NCI-H2029 treated with DMSO at 0.1 percent for 48 hours (cell line): ENCODE measurements around the gene CYP4F12.
"Not testable (repeated sequence)": the region's sequence is repeated elsewhere in the genome, so short reads cannot be mapped to it uniquely, and the experiment has no call there.

Source experiments
- DNase-seq: peaks from one replicate; lab custom pipeline; 2025; lab: John Stamatoyannopoulos, UW

CYP4F12 gene

DNA sequence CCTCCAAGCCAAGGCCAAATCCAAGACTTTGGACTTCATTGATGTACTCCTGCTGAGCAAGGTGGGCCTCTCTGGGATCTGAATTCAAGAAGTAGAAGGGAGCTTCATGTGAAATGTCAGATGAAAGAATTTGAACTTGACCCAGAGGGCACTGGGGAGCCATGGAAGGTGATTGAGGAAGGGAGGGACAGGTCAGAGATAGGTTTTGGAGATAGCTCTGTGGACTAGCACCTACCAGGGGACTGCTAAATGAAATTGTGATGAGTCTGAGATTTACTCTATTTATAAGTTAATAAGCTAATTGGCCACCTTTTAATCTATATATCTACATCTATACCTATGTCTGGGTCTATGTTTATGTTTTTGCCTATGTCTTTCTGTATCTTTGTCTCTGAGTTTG, 22.8 kb upstream of the CYP4F12 start:
- not testable (repeated sequence) for DNase-seq

DNA sequence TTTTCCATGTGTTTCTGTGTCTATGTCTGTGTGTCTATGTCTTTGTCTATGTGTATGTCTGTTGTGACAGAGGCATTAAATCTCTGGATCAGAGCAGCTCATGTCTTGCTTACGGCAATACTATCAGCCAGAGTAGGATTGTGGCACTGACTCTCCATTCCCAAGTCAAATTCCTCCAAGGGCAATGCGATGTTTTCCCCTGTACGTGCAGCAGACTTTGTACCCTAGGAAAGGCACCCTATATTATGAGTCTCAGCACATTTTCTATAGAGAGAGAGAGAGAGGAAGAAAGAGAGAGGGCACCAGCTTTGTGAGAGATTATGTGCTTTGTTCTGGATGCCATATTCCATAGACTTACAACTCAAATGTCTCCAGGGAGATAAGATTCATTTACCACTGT, 21.1 kb upstream of the CYP4F12 start:
- DNase-seq, result no peak

DNA sequence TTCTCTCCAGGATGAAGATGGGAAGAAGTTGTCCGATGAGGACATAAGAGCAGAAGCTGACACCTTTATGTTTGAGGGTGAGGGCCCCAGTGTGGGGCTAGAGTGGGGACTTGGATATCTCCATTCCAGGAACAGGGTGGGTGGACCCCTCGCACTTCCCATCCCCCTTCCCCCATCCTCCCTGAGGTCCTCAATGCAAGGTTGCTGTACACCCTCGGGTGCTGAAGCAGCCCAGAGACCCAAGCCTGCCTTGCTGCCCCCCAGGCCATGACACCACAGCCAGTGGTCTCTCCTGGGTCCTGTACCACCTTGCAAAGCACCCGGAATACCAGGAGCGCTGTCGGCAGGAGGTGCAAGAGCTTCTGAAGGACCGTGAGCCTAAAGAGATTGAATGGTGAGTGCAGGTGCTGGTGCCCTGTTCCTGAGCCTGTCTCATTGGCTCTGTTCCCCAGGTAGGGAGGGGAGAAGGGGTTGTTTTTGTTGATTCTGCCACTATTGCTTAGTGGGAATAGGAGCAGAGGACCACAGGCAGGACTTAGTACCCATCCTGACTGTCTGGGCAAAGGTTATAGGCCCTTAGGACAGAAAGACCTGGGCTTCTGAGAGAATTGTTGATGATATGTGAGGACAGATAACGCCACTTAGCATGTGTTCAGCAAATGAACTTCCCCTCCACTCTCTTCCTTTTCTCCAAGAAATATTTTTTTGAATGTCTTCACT, 20.2 kb upstream of the CYP4F12 start:
- no peak for DNase-seq

DNA sequence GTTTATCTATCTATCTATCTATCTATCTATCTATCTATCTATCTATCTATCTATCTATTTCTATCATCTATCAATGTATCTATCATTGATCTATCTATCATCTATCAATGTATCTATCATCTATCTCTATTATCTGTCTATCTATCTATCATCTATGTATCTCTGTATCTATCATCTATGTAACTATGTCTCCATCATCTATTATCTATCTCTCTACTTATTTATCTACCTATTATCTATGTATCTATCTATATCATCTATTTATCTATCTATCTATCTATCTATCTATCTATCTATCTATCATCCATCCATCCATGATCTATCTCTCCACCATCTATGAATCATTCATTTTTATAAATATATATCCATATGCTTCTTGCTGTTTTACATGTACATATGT, 16.4 kb upstream of the CYP4F12 start:
- no peak for DNase-seq

DNA sequence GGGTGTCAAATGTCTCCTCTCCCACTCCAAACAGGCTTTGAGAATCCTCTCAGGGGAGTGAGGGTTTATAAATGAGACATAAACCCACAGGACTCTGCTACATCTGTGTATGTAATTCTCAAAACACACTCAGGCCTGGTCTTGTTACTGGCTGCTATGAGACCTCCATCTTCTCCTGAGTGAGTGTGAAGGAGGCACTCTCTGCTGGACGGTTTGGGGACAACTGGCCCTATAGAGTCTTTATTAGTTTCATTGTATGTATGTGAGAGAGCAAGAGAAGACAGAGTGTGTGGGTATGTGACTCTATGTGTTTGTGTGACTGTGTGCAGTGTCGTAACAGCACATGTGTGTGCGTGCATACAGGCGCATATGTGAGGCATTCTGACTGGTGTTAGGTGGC, 9.6 kb upstream of the CYP4F12 start:
- DNase-seq, result no peak

DNA sequence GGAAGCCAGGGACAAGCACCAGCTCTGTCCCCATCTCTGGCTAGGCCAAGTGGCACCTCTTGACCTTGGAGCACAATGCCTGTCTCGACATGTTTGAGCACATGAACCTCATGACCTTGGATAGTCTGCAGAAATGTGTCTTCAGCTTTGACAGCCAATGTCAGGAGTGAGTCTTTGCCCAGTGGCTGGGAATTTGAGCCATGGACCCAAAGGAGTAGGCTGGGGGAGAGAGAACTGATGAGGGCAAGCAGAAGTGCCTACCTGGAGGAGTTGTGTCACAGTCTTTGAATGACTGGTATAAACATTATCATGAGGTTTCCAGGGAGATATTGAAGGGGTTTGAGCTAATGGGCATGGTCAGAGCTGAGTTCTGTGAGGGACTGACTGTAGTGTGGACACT, 6.7 kb upstream of the CYP4F12 start:
- no peak for DNase-seq

DNA sequence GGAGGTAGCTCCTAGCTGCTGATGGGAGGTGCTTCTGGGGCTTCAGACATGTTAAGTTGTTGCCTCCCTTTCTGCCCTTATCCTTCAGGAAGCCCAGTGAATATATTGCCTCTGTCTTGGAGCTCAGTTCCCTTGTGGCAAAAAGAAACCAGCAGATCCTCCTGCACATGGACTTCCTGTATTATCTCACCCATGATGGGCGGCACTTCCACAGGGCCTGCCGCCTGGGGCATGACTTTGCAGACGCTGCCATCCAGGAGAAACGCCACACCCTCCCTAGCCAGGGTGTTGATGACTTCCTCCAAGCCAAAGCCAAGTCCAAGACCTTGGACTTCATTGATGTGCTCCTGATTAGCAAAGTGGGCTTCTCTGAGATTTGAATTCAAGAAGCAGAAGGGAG, 6.0 kb upstream of the CYP4F12 start:
- no peak for DNase-seq

DNA sequence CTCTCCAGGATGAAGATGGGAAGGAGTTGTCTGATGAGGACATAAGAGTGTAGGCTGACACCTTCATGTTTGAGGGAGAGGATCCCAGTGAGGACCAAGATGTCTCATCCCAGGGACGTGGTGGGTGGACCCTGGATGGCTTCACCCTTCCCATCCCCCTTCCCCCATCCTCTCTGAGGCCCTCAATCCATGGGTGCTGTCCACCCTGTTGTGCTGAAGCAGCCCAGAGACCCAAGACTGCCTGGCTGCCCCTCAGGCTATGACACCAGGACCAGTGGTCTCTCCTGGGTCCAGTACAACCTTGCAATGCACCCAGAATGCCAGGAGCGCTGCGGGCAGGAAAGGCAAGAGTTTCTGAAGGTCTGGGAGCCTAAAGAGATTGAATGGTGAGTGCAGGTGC, 3.4 kb upstream of the CYP4F12 start:
- DNase-seq, result no peak

DNA sequence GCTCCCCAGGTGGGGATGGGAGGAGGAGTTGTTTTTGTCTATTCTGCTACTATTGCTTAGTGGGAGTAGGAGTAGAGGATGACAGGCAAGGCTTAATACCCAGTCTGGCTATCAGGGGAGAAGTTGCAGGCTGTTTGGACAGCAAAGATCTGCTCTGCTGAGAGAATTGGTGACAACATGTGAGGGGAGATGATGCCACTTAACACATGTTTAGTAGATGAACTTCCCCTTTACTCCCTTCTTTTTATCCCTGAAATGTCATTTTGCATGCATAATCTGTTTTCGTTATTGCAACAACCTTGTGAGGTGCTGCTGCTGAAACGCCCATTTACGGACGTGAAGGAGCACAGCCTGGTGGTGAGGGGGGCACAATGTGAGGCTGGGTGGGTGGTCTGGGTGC, 3.0 kb upstream of the CYP4F12 start:
- DNase-seq, result no peak

DNA sequence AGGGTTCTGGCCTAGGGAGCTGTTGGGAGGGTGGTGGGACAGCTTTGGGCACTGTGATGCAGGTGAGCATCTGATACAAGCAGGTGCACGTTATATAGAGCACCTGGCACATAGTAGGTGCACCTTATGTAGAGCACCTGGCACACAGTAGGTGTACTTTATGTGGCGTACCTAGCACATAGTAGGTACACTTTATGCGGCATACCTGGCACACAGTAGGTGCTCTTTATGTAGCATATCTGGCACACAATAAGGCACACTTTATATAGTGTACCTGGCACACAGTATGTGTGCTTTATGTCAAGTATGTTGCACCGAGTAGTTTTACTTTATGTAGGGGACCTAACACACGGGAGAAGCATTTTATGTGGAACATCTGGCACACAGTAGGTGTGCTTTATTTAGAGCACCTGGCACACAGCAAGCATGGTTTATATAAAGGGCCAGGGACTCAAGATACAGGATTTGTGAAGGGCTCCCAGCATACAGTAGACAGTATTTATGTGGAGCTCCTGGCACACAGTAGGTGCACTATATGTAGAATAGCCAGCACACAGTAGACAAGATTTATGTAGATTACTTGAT, 1.6 kb upstream of the CYP4F12 start:
- DNase-seq, result no peak

DNA sequence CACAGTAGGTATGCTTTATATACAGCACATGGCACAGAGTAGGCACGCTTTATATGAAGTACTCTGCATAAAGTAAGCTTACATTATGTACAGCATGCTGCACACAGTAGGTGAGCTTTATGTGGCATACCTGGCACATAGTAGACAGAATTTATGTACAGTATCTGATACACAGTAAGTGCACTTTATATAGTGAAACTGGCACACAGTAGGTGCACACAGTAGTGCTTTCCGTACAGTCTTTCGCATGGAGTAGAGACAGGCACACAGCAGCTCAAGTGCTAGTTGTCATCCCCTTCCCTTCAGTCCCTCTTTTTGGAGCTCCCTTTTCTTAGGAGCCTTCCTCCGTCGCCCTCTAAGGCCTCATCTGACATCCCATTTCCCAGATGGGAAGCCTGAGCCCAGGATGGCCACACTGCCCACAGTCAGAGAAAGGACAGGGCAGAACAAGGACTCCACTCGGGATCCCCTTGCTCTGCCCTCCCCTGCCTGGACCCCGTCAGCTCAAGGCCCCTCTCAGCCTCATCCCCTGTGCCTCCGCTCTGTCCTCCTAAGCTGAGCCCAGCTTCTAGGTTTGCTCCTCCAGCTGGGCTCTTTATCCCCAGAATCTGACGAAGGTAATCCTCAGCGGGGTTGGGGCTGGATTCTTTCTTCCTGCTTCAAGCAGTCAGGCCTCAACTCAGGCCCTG, 852 bp upstream of the CYP4F12 start:
- no peak for DNase-seq

DNA sequence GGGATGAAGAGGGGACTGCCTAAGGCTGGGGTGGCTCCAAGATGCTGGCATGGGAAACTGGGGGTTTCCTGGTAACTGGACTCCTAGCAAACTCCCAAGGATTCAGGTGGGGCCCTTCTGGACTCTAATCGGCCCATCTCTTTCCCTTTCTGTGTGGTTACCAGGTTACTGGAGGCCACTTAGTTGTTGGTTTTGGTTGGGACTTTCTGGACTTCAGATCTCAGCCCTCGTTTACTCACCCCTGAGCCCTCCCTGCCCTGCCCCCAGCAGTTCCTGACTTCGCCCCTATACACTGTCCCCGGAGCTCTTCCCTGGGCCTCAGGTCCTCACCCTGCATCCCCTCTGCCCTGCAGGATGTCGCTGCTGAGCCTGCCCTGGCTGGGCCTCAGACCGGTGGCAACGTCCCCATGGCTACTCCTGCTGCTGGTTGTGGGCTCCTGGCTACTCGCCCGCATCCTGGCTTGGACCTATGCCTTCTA, 328 bp downstream of the CYP4F12 start:
- DNase-seq, result no peak

DNA sequence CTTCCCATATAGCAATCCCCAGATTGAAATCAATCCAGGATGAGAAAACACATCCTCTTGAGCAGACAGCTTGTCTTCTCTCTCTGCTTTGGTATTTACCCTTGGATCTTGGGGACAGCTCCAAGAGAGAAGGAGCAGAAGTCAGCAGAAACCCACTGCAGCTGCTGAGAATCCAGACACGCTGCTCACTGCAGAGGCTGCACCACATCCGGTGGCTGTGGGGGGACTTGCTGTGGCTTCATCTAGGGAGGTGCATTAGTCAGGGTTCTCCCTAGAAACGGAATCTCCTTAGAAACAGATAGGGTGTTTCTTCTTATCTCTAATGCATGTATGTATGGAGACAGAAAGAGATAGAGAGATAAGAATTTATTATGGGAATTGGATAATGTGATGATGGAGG, 2.7 kb downstream of the CYP4F12 start:
- no peak for DNase-seq

DNA sequence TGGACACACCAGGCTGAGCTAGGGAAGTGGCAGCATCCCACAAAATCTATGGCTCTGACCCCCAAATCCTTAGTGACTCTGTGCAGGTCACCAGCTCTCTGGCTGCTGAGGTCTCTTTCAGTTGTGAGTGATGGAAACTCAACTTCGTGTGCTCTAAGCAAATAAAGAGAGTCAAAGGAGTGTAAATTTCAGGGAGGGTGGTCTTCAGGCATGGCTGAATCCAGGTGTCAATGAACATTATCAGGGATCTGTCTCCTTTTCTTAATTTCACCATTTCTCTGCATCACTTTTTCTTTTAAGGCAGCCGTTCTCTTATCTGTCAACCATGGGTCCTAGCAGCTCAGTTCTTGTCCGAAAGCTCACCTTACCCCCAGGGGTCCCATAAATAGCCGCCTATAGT, 6.2 kb downstream of the CYP4F12 start:
- DNase-seq, result no peak

DNA sequence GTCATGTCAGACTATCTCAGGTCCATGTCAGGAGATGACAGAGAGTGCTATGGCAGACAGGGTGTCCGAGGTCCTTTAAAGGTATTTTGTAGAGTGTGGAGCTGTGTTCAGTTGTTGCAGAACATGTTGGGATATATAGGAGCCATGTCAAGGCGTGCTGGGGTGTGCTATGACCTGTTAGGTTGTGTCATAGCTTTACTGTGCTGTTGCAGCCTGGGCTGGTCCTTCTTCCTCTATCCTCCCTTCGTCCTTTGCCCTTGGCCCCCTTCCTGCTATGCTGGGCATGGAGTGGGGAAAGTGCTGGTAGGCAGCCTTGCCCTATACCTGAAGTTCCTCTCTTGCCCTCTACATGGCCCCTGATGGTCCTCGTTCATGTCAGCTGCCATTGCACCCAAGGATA, 7.0 kb downstream of the CYP4F12 start:
- DNase-seq, result not testable (repeated sequence)

DNA sequence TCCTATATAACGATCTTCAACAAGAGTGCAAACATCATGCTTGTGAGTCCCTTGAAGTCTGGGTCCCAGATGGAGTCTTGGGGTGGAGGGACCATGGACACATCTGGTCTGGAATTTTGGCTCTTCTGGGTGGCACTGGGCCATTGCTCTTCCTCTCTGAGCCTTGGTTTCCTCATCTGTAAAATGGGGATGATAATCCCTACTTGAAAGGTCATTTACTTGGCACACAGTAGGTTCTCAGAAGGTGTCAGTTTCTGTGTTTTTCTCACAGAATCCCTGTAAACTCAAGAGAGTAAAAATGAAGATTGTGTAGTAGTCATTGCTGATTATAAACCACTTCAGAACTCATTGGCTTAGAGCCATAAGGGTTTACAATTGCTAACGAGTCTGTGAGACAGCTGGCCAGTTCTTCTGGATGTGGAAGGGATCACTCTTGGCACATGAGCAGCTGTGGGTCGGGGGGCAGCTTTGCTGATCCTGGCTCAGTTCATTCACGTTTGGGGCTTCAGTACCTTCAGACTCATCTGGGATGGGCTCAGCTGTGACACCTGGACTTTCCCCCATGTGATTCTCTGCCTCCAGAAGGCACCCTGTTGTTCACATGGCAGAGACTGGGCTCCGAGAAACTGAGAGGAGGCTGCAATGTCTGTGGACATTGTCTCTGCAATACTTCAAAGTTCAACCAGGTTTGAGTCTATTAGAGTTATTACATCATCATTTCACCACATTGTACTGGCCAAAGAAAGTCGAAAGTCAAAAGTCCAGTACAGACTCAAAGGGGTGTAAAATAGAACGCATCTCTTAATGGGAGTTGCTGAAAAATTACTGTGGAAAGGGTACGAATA, 7.8 kb downstream of the CYP4F12 start:
- peak; percentile 32 for DNase-seq

DNA sequence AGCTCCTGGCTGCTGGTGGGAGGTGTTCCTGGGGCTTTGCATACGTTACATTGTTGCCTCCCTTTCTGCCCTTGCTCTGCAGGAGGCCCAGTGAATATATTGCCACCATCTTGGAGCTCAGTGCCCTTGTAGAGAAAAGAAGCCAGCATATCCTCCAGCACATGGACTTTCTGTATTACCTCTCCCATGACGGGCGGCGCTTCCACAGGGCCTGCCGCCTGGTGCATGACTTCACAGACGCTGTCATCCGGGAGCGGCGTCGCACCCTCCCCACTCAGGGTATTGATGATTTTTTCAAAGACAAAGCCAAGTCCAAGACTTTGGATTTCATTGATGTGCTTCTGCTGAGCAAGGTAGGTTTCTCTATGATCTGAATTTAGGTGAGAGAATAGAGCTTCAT, 10.5 kb downstream of the CYP4F12 start:
- no peak for DNase-seq

DNA sequence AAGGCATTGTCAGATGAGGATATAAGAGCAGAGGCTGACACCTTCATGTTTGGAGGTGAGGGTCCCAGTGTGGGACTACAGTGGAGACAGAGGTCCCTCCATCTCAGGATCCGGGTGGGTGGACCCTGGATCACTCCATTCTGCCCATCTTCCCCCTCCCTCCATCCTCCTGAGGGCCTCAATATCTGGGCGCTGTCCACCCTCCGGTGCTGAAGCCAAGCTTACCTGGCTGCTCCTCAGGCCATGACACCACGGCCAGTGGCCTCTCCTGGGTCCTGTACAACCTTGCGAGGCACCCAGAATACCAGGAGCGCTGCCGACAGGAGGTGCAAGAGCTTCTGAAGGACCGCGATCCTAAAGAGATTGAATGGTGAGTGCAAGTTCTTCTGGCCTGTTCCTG, 11.9 kb downstream of the CYP4F12 start:
- DNase-seq, result no peak

DNA sequence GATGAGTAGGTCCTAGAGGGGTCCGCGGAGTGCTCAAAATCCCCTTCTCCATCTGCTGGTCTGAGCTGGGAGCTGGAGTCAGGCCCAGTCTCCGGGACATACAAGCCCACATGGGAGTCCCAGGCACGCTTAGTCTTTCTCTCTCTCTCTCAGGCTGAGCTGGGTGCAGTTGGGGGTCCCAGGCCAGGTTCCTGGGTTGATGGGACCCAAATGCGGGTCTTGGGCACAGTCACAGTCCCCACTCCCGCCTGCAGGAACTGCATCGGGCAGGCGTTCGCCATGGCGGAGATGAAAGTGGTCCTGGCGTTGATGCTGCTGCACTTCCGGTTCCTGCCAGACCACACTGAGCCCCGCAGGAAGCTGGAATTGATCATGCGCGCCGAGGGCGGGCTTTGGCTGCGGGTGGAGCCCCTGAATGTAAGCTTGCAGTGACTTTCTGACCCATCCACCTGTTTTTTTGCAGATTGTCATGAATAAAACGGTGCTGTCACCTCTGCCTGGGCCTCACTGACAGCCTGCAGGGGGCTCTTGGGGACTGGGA, 23.8 kb downstream of the CYP4F12 start:
- DNase-seq, result no peak

DNA sequence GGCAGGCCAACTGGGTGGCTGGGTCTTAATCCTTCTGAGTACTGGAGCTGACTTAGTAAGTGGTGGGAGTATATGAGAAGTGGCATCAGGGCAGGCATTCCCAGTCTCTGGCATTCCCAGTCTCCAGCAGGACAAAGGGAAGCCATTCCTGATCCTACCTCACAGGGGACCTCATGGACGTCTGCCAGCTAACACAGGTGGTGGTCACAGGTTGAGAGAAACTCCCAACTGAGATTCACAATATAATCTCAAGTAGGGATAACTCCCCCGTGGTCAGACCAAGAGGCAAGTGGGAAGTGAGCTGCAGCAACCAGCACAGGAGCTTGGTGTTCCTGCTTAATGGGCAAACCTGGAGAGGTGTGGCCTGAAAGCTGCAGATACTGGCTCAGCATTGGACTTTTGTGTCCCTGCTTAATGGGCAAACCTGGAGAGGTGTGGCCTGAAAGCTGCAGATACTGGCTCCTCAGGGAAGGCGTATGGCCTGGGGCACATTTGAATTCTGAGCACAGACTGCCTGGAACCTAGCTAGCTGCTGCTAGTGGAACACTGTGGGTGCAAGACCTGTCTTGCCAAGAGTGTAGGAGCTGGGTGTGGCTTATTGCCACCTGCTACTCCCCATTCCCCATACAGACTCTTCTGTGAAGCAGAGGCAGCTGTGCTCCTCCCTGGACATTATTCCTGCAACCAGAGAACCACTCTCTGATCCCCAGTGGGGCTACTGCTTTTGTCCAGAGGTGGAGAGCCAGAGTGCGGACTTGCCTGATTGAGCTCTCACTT, 29.1 kb downstream of the CYP4F12 start:
- DNase-seq, result peak; percentile 87

DNA sequence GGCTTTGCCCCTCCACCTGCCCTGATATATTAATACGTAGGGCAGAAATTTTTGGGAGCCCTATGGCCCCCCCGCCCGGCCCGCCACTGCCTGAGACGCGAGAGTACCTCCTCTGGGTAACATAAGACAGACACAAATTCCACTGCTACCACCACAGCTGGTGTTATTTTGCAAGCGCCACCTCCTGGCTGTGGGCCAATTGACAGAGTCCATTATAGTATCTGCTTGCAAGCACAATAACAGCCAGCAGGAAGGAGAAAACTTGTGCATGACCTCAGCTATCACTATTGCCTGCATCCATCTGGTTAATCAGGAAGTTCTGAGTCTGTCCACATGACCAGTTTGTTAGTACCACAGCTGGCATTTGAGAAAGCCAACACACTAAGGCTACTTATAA, 29.6 kb downstream of the CYP4F12 start:
- peak; percentile 94 for DNase-seq
